ENCODE measurements around the gene RNF41.

The RNF41 gene

DNA sequence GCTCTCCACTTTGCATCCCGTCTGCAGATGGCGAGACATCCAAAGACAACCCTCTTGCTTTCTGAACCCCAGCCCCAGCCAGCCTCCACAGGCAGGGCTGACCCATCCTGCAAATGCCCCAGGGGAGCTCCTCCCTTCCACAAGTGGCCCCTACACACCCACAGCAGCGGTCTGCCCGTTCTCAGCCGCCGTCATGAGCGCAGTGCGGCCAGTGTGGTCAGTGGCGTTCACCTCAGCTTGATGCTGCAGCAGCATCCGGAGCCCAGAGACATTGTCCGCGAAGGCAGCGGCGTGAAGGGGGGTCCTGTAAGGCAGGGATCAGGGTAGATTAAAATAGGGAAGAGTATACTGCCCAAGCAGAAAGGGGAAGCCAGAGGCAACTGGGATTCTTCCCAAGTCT lies 22.8 kb upstream of the RNF41 start:
- DNase-seq (ENCODE audit: low read depth) = no peak
- no peak overlapping the region for H3K4me3 ChIP-seq (ENCODE audit: low read length)
- TF ChIP-seq, protein P1, sequence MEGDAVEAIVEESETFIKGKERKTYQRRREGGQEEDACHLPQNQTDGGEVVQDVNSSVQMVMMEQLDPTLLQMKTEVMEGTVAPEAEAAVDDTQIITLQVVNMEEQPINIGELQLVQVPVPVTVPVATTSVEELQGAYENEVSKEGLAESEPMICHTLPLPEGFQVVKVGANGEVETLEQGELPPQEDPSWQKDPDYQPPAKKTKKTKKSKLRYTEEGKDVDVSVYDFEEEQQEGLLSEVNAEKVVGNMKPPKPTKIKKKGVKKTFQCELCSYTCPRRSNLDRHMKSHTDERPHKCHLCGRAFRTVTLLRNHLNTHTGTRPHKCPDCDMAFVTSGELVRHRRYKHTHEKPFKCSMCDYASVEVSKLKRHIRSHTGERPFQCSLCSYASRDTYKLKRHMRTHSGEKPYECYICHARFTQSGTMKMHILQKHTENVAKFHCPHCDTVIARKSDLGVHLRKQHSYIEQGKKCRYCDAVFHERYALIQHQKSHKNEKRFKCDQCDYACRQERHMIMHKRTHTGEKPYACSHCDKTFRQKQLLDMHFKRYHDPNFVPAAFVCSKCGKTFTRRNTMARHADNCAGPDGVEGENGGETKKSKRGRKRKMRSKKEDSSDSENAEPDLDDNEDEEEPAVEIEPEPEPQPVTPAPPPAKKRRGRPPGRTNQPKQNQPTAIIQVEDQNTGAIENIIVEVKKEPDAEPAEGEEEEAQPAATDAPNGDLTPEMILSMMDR (conservative IDR thresholded peaks at IDR 0.05; ENCODE audit: low read depth, low read length) = no peak

DNA sequence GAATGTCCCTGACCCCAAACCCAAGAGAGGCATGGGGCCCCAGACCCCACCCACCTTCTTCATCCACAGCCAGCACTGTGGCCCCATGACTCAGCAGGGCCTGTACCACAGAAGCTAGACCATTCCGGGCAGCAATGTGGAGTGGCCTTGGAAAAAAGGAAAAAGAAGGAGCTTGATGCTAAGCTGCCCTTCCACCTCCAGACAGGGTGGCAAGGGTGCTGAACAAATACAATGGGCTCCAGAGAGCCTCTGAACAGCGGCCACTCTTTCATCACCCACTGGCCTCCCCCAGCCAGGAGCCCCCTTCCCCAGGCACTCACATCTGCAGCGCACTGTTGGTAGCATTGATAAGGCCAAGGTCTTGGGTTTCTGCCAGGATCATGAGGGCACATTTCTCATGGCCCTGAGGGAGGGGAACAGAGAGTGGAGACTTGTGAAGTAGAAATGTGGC lies 22.0 kb upstream of the RNF41 start:
- H3K4me3 ChIP-seq (ENCODE audit: low read length) = no peak overlapping the region
- no peak for DNase-seq (ENCODE audit: low read depth)
- TF ChIP-seq, protein P1 (conservative IDR thresholded peaks at IDR 0.05; ENCODE audit: low read depth, low read length) = no peak

GRCh38 chr12:56242986-56243385 lies 21.3 kb upstream of the RNF41 start:
- DNase-seq (ENCODE audit: low read depth) = no peak
- TF ChIP-seq, protein P1 (conservative IDR thresholded peaks at IDR 0.05; ENCODE audit: low read depth, low read length) = no peak
- no peak overlapping the region for H3K4me3 ChIP-seq (ENCODE audit: low read length)

DNA sequence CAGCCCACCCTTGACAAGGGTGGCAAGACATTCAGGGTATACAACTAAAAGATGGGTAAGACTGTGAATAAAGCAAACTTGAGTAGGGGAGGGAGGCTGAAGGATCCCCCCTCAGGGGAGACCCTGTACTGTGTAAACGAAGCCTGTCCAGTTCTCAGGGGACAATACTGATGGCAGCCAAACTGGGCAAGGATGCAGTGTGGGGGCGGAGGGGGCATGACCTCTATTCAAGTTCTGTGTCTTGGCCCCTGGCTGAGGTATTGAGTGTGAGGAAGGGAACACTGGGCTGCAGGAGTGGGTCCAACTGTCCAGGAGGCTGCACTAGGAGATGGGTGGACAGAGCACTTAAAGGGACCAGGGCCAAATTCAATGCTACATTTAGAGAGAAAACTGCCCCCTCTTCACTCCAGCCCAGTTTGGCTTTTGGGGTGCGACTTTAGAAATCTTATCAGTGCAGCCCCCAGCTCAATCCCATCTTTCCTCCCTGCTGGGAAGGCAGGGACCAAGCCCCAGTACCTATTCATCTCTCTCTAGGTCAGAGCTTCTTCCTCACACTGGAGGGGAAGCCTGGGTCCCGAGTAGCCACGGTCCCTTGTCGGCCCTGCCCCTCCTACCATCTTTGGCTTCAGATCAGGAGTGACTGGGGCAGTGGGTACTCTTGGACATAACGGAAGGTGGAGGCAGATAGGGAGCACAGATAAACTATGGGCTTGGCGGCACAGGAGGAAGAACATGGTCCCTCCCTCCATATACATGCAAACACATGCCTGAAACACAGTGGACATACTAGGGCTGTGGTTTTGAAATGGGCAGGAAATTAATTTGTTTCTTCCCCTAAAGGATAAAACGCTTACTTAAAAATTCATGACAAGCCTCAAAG lies 19.9 kb upstream of the RNF41 start:
- DNase-seq (ENCODE audit: low read depth) = no peak
- no peak overlapping the region for H3K4me3 ChIP-seq (ENCODE audit: low read length)
- TF ChIP-seq, protein P1 (conservative IDR thresholded peaks at IDR 0.05; ENCODE audit: low read depth, low read length) = no peak

DNA sequence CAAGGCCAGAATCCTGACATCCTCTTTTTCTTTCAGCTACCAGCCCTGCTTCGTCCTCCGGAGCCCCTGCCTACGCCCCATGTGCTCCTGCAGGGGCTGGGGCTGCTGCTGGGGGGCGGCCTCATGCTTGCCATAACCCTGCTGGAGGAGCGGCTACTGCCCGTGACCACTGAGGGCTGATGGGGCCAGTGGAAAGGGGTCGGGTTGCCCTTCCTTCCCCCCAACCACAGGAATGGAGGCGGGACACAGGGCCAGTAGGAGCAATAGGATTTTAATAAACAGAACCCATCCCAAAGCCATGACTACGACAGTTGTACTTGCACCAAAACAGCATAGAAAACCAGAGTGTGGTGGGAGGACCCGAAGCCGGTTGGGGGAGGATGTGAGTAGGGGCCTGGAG lies 15.8 kb upstream of the RNF41 start:
- no peak overlapping the region for H3K4me3 ChIP-seq (ENCODE audit: low read length)
- TF ChIP-seq, protein P1 (conservative IDR thresholded peaks at IDR 0.05; ENCODE audit: low read depth, low read length) = no peak
- DNase-seq (ENCODE audit: low read depth) = no peak

GRCh38 chr12:56236985-56237384 lies 15.3 kb upstream of the RNF41 start:
- DNase-seq (ENCODE audit: low read depth) = no peak
- TF ChIP-seq, protein P1 (conservative IDR thresholded peaks at IDR 0.05; ENCODE audit: low read depth, low read length) = no peak
- H3K4me3 ChIP-seq (ENCODE audit: low read length) = no peak overlapping the region

DNA sequence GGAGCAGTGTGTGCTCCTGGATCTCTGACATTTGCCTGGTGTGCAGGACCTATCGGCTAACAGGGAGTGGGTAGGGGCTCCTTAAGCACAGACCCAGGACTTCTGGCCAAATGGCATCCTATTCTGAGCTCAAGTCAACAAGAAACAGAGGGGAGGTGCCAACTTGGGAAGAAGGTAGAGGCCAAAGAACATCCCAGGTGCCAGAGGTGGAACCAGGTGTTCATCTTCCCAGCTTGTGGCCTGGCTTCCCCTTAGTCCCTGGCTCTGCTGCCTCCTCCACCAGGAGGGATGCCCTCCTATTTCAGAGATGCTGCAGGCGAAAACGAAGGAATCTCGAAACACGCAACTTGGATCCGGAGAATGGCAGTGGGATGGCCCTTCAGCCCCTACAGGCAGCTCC lies 14.4 kb upstream of the RNF41 start:
- TF ChIP-seq, protein P1 (conservative IDR thresholded peaks at IDR 0.05; ENCODE audit: low read depth, low read length) = no peak
- H3K4me3 ChIP-seq (ENCODE audit: low read length) = no peak overlapping the region
- DNase-seq (ENCODE audit: low read depth) = no peak
